HepG2 (cell line): ENCODE results near the gene PLEKHG4. TPM values are rescaled to one million over a fixed set of nuclear protein-coding genes. Genes with fewer than 3 reads are reported as not detected.

ENCODE experiments used
- DRAP1 ChIP-seq: IDR thresholded peaks from 2 replicates; pipeline ENCODE4 v1.6.1; 2016; ENCODE audit warnings: missing genetic modification reagents, missing compliant biosample characterization
- GPBP1L1 ChIP-seq: sonication (generic); formaldehyde crosslinking; IDR thresholded peaks from 2 replicates; pipeline ENCODE4 v1.5.0; 2020; ENCODE audit warnings: mild to moderate bottlenecking, missing genetic modification reagents
- GZF1 ChIP-seq: sonication (generic); formaldehyde crosslinking; IDR thresholded peaks from 2 replicates; pipeline ENCODE4 v1.5.1; 2020; ENCODE audit warnings: mild to moderate bottlenecking, missing genetic modification reagents
- HOXA5 ChIP-seq: sonication (generic); formaldehyde crosslinking; IDR thresholded peaks from 2 replicates; pipeline ENCODE4 v1.4.0; 2020; ENCODE audit warnings: missing genetic modification reagents
- MXD4 ChIP-seq: IDR thresholded peaks from 2 replicates; pipeline ENCODE4 v1.6.1; 2016; ENCODE audit warnings: mild to moderate bottlenecking, missing biosample characterization, missing genetic modification reagents
- NFYB ChIP-seq: sonication (generic); formaldehyde crosslinking; IDR thresholded peaks from 2 replicates; pipeline ENCODE4 v1.4.0; 2020; ENCODE audit warnings: missing genetic modification reagents
- RAD51 ChIP-seq: fragments of 450-650 bp; IDR thresholded peaks from 2 replicates; pipeline ENCODE4 v1.6.1; 2016; ENCODE audit warnings: borderline replicate concordance
- TOE1 ChIP-seq: sonication (generic); formaldehyde crosslinking; IDR thresholded peaks from 2 replicates; pipeline ENCODE4 v1.4.0; 2020; ENCODE audit warnings: mild to moderate bottlenecking, missing genetic modification reagents
- ZBED4 ChIP-seq: sonication (generic); formaldehyde crosslinking; IDR thresholded peaks from 2 replicates; pipeline ENCODE4 v1.4.0; 2020; ENCODE audit warnings: missing genetic modification reagents, borderline replicate concordance
- ZBTB26 ChIP-seq: IDR thresholded peaks from 2 replicates; pipeline ENCODE4 v1.6.1; 2016; ENCODE audit warnings: missing compliant biosample characterization, missing genetic modification reagents, borderline replicate concordance
- ZBTB42 ChIP-seq: sonication (generic); formaldehyde crosslinking; IDR thresholded peaks from 2 replicates; pipeline ENCODE4 v1.5.0; 2020; ENCODE audit warnings: mild to moderate bottlenecking, missing genetic modification reagents
- ZMAT3 ChIP-seq: sonication (generic); formaldehyde crosslinking; conservative IDR thresholded peaks from 2 replicates; pipeline ENCODE4 v1.7.0; 2021; ENCODE audit warnings: missing genetic modification reagents
- ZNF337 ChIP-seq: sonication (generic); formaldehyde crosslinking; IDR thresholded peaks from 2 replicates; pipeline ENCODE4 v1.5.1; 2020; ENCODE audit warnings: missing genetic modification reagents, low read depth, mild to moderate bottlenecking, borderline replicate concordance
- ZNF33B ChIP-seq: sonication (generic); formaldehyde crosslinking; IDR thresholded peaks from 2 replicates; pipeline ENCODE4 v1.5.1; 2020; ENCODE audit warnings: mild to moderate bottlenecking, missing genetic modification reagents
- ZNF577 ChIP-seq: sonication (generic); formaldehyde crosslinking; IDR thresholded peaks from 2 replicates; pipeline ENCODE4 v1.4.0; 2020; ENCODE audit warnings: mild to moderate bottlenecking, low read depth, missing genetic modification reagents, borderline replicate concordance
- ZSCAN12 ChIP-seq: sonication (generic); formaldehyde crosslinking; IDR thresholded peaks from 2 replicates; pipeline ENCODE4 v1.9.0; 2021; ENCODE audit warnings: mild to moderate bottlenecking, missing genetic modification reagents
- ZUFSP ChIP-seq: sonication (generic); formaldehyde crosslinking; IDR thresholded peaks from 2 replicates; pipeline ENCODE4 v1.9.0; 2021; ENCODE audit warnings: missing genetic modification reagents, mild to moderate bottlenecking, borderline replicate concordance
- polyA plus RNA-seq, 8 experiments: library from polyadenylated mRNA; depleted of rRNA in 3 of 8; stranded (reverse) in 7 of 8; unstranded in 1 of 8; fragments of >200 nt; fragmentation: Illumina TruSeq in 4 of 8; extraction: Trizol in 4 of 8; gene quantifications; 2 replicates each; pipeline versions ENCODE4 v1.2.1 to v1.2.3, GENCODE V29; 2011 to 2016; ENCODE audit warnings: low read depth in 4 of 8, missing spikeins in 1 of 8, mixed read lengths in 1 of 8; ENCODE audit not compliant: insufficient read depth in 1 of 8
- total RNA-seq, 5 experiments: library from RNA; depleted of rRNA; stranded (reverse); fragments of >200 nt; fragmentation: Illumina TruSeq; extraction: Trizol; gene quantifications; 2 replicates each; pipeline ENCODE4 v1.2.3, GENCODE V29; 2016; ENCODE audit warnings: low read depth in 1 of 5
- TF ChIP-seq, protein P1 (sequence below): sonication (generic); formaldehyde crosslinking; IDR thresholded peaks from 2 replicates; pipeline ENCODE4 v1.5.1; 2020; ENCODE audit warnings: missing genetic modification reagents, mild to moderate bottlenecking, borderline replicate concordance

The PLEKHG4 gene
- total and polyA plus RNA-seq, 2 of the 13 experiments (the other 11 are each of a cell fraction or from before 2014, with no cell fraction given): 7.1 to 13.6 TPM

DNA sequence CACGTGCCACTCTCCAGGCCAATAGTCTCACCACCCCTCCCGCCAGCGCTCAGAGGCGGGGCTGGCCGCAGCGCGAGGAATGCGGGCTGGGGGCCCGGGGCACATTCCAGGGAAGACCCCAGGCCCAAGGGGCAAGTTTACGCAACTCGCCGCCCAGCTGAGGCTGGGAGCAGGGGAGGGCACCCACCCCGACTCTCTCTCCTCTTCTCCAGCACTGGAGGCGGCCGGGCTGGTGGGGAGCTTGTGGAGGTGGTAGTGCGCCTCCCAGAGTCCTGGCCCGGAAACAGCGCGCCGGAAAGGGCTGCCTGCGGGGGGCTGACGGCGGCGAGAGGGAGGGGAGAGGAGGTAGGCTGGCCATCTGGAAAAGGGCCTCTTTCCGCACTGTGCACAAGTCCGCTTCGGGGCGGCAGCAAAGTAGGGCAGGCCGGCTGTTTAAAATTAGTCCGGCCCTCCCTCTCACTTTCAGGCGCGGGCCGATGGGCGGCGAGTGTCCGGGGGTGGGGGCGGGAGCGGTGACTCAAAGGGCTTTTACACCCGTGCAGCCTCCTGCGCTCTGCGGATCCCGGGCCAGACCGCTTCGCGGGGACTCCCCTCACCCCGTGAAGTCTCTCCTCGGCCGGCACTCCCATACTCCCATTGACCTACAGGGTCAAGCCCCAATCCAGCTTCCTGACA is 33.1 kb upstream of the PLEKHG4 start (continued):
- TF ChIP-seq ZBED4 (CRISPR knock-in tag): peak; percentile 91; the same call in 1 of the 2 replicates
- TF ChIP-seq ZMAT3: 0 out of 2 replicates have a peak, but pooled peaks have one; percentile 81
- TF ChIP-seq RAD51: no peak; the same call in 1 of the 2 replicates
- TF ChIP-seq MXD4 (CRISPR knock-in tag): peak; percentile 88
- peak; percentile 77 for TF ChIP-seq NFYB (CRISPR knock-in tag)
- TF ChIP-seq GPBP1L1: no peak
- TF ChIP-seq DRAP1 (CRISPR knock-in tag): peak; percentile 56; the same call in 1 of the 2 replicates
- TF ChIP-seq ZUFSP (CRISPR knock-in tag): no peak
- 0 out of 2 replicates have a peak, but pooled peaks have one; percentile 25 for TF ChIP-seq ZSCAN12 (CRISPR knock-in tag)
- TF ChIP-seq, protein P1, sequence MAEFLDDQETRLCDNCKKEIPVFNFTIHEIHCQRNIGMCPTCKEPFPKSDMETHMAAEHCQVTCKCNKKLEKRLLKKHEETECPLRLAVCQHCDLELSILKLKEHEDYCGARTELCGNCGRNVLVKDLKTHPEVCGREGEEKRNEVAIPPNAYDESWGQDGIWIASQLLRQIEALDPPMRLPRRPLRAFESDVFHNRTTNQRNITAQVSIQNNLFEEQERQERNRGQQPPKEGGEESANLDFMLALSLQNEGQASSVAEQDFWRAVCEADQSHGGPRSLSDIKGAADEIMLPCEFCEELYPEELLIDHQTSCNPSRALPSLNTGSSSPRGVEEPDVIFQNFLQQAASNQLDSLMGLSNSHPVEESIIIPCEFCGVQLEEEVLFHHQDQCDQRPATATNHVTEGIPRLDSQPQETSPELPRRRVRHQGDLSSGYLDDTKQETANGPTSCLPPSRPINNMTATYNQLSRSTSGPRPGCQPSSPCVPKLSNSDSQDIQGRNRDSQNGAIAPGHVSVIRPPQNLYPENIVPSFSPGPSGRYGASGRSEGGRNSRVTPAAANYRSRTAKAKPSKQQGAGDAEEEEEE (CRISPR knock-in tag): no peak
- no peak; the same call in 1 of the 2 replicates for TF ChIP-seq ZBTB26
- TF ChIP-seq ZNF33B: 0 out of 2 replicates have a peak, but pooled peaks have one; percentile 81
- no peak; the same call in 1 of the 2 replicates for TF ChIP-seq HOXA5 (CRISPR knock-in tag)
- TF ChIP-seq GZF1 (CRISPR knock-in tag): peak; percentile 58; the same call in 1 of the 2 replicates
- TF ChIP-seq ZNF337 (CRISPR knock-in tag): 0 out of 2 replicates have a peak, but pooled peaks have one; percentile 55
- TF ChIP-seq TOE1: peak; percentile 86; the same call in 1 of the 2 replicates
- TF ChIP-seq ZBTB42: no peak
- TF ChIP-seq ZNF577: no peak
